COLO829 (cell line): ENCODE measurements around the gene KIF9.
"Not testable (repeated sequence)": the region's sequence is repeated elsewhere in the genome, so short reads cannot be mapped to it uniquely, and the experiment has no call there.

Experiments
- DNase-seq: peaks from one replicate; pipeline ENCODE4 v3.0.0; 2012; ENCODE audit warnings: low spot score

The KIF9 gene

DNA sequence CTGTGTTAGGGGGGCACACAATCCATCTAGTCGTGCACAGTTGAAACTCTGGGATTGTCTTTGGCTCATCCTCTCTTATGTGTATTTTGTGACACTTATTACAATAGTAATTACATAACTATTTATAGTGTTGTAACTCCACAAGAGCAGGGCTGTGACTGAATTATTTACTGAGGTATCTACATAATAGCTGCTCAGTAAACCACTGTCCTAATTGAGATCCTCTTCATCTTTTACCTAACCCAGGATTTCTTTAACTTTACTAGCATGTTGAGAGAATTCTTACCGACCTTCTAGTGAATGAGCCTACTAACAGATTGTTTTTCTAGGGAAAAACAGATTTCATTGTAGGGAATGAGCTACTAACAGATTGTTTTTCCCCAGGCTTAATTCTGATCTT, 11.2 kb upstream of the KIF9 start:
- no peak for DNase-seq

DNA sequence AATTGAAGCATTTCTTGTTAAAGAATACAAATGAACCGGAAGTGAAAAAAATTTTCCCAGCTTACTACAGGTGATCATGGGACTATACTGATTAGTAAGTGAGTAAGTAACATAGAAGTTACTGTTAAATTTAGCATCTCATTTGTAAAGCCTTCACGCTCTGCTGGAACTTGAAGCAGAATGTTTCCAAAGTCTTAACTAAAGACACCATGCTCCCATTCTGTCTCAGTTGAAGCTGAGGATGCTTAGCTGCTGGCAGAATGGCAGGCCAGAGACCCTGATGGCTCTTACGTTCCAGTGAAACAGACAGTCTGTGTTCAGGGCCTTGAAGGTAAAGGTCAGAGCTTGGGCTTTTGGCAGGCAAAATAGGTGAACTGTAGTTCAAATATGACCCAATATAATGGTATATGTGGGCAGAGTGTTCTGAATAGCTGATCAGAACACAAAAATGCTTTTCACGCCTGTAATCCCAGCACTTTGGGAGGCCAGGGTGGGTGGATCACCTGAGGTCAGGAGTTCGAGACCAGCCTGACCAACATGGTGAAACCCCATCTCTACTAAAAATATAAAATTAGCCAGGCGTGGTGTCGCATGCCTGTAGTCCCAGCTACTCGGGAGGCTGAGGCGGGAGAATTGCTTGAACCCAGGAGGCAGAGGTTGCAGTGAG, 9.3 kb upstream of the KIF9 start:
- DNase-seq: not testable (repeated sequence)

DNA sequence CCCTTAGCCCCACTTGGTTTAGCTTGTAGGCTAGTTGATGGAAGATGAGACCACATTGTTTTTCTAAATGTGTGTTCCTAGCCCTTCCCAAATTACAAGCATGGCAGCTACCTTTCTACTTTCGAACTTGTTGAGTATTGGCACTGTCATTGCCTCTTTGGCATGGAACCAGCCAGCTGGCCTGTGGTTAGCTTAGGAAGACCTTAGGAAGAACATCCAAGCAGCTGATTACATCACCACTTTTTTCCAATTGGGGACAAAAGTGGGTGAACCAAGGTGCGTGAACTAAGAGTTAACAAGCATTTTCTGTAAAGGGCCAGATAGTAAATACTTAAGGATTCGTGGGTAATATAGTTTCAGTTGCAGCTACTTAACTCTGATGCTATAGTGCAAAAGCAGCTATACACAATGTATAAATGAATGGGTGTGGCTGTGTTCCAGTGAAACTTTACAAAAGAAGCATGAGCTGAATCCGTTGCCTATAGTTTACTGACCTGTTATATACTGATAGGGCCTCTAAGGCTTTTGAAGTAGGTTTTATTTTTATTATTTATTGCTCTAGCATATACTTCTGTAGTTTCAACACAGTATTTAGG, 8.7 kb upstream of the KIF9 start:
- no peak for DNase-seq

DNA sequence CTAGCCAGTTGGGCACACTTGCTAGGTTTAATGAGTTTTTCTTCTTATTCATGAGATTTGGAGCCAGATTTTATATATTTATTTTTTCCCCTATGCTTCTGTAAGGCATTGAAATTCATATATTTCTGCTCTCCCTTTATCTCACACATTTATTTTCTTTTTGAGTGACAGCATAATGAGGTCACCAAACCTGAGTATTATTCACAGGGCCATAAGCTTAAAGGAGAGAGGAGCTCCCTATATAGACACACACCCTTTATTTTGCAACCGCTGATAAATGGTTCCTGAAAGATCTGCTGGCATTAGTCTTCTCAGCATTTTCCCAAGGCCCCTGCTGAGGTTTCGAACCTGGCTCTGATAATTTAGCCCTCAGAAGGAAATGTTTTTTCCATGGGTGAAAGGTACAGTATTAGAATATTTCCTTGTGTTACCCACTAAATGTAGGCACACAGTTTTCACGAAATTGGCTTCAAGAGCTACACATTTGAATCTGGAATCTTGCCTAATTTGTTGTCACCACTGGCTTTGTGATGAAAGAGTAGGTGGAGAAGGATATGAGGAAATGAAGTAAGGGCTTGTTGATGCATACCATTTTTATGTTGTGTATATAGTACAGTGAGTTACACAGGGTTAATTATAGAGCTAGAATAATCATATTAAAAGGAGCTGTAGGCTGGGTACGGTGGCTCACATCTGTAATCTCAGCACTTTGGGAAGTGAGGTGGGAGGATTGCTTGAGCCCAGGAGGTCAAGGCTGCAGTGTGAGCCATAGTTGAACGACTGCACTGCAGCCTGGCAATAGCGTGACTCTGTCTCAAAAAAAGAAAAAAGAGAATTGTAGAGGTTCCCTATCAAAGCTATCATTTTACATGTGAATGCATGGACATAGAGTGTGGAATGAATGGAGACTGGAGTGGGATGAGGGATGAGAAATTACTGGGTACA, 6.6 kb upstream of the KIF9 start:
- DNase-seq: no peak

DNA sequence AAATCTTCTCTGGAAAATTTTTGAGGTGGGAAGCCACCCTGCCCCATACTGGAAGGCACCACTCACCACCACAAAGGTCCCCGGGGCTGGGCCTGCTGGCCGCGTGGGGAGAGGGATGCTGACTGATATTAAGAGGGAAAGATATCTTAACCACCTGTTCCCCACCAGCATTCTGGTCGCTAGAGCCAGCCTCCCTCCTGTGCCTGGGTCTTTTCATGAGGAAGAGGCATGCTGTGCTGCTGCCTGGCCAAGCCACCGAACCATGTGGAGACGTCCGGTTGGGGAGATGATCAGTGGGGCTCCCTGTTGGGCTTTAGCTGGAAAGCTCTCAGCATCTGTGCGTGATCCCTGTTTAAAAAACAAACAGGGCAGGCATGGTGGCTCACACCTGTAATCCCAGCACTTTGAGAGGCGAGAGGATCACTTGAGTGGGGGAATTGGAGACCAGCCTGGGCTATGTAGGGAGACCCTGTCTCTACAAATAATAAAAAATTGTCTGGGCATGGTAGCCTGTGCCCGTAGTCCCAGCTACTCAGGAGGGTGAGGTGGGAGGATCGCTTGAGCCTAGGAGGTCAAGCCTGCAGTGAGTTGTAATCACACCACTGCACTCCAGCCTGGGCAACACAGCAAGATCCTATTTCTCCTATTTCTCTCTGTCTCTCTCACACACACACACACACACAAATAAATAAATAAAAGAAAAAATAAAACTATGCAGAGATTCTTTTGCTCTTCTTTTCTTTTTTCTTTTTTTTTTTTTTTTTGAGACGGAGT, 1.2 kb upstream of the KIF9 start:
- DNase-seq: no peak

DNA sequence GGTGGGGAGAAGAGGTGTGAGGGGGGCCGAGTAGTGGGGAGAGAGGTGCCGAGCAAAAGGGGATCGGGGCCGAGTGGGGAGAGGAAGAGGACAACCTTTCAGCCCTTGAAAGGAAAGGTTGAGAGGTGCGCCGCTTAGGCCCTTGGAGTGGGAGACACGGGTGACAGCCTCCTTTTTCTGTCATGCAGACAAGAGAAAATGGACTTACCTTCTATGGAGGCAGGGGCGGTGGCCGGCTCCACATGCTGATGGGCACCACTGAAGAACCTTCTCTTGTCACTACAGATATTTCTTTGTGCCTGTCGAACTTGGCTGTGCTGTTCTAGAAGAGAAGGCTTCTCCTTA, 566 bp upstream of the KIF9 start:
- no peak for DNase-seq

DNA sequence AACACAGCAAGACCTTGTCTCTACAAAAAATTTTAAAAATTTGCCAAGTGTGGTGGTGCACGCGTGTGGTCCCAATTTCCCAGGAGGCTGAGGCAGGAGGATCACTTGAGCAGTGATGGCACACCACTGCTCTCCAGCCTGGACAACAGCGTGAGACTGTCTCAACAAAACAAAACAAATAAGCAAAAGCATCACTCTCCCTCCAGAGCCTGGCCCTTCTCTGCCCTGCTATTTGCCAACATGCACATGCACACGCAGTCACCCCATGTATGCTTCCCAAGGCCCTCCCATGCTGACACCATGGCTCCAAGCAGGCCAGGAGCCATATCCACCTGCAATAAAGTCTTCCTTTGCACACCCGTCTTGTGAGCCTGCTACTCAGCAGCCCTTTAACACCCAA, 2.1 kb downstream of the KIF9 start:
- DNase-seq: no peak

DNA sequence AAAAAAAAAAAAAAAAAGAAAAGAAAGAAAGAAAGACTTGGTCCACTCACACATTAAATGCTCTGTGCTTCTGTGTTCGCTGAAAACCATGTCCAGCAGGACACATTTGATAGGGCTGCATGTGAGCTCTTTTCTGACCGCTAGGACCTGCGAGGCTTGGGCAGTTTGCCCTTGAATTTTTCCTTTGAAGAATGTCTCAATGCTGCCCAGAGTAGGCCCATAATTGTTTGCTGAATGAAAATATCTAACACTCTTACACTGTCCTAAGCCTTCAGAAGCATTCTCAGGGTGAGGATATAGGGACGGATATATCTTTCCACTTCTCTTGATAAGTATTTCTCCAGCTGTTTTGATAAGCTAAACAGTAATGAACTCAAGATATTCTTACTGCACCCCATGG, 6.0 kb downstream of the KIF9 start:
- no peak for DNase-seq

DNA sequence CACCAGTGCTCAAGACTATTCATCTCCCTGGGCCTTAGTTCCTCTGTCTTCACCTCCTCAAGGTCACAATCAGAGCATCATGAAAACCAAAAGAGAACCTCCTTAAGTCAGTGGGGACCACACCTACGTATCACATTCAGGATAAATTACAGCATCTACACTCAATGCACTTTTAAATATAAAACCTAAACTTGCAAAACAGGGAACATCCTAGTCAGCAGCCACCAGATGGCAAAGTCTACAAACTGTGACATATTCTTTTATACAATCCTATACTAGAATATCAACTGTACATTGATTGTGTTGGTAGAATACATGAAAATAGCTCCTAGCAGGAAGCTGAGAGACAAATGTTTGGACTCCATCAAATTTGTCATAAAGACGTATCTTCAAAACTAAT, 7.9 kb downstream of the KIF9 start:
- DNase-seq: no peak

DNA sequence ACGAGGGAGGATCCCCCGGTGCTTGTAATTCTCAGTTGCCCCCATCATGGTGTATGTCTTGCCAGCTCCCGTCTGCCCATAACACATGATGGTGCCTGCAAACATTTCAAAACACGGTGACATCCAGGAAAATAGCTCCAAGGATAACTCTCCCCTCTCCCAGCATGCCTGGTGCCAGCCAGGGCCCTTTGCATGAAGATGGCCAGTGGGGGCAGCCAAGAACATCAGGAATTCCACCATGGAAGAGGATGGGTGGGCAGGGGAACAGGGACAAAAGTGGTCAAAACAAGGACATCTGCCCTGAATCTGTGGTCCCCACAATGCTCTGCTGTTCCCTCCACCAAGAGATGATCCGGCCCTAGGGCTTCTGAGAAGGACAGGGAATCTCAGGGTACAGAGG, 9.0 kb downstream of the KIF9 start:
- DNase-seq: no peak

DNA sequence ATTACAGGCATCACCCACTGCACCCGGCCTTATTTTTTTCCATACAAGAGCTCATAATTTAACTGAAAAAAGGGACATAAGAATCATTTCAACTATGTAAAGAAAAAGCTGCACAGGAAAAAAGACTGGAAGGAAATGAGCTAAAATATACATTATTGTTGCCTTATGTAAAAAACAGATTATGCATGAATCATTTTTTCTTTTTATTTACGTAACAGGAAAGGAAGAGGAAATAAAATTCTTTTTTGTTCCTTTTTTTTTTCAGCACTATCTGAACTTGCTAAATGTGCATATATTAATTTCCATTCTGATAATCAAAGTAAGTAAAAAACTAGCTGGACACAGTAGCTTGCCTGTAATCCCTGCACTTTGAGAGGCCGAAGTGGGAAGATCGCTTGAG, 12.1 kb downstream of the KIF9 start:
- DNase-seq: no peak

DNA sequence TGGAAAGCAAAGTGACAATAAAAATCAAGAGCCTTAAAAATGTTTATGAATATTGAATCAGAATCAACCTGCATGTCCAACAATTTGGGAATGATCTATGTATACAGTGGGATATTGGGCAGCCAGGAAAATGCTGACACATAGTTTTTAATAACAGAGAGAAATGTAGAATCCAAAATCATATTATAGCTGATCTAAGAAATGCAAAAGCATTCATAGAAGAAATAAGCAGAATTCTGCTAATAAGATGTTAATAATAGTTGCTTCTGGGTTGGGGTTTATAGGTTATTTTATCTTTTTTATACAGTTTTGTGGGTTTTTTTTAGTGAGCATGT, 15.1 kb downstream of the KIF9 start:
- DNase-seq: no peak

DNA sequence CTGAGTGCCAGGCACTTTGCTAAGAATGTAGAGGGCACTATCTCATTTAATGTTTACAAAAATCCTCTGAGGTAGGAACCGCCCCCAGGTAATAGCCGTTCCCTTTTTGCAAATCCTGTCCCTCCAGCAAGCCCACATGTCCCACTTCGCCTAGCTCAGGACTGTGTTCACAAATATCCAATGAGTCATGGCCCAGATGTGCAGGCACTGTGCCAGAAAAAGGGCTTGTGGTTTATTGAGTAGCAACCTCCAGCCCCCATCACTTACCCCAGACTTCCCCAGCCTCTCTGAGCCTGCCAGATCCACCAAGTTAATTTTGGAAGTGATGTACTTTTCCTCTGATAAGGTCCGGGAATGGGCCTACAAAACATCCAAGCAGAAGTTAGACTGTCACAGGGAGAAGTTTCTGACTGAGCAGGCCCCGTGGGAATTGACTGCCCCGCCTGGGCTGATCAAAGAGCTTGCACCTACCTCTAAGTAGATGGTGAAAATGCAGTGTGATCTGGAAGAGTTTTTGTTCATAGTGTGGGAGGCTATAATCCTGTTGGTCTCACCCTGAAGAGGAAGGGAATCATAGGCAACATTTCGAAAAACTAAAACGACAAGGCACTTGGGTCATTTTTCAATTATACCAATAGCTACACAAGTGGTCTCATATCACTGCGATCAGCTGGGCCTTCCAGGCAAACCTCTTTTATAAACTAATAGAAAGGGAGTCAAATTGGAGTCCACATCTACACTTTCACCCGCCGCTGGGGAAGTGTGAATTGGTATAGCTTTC, 15.7 kb downstream of the KIF9 start:
- DNase-seq: peak; percentile 64

DNA sequence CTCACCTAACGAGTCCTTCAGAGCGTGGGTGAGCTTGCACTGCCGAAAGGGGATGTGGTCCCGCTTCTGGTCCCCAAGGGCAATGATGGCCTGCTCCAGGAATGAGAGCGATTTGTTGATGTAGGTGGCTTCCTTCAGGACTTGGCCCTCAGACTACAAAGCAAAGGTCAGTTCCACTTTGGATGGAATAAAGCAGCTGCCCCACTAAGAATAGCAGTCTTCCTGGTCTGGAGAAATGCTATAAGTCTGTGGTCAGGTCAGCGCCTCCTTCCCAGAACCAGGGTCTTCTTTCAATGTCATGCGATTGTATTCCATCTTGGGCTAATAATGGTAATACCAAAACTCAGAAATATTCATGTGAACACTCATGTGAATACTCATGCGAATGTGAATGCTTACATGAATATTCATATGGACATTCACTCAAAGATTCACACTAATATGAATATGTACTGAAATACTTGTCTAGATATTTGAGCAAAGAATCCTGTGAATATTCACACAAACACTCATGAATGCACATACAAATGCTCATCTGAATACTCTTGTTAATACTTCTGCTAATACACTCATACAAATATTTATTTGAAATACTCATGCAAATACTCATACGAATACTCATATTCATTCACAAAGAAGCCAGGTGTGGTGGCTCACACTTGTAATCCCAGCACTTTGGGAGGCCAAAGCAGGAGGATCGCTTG, 16.7 kb downstream of the KIF9 start:
- DNase-seq: no peak

DNA sequence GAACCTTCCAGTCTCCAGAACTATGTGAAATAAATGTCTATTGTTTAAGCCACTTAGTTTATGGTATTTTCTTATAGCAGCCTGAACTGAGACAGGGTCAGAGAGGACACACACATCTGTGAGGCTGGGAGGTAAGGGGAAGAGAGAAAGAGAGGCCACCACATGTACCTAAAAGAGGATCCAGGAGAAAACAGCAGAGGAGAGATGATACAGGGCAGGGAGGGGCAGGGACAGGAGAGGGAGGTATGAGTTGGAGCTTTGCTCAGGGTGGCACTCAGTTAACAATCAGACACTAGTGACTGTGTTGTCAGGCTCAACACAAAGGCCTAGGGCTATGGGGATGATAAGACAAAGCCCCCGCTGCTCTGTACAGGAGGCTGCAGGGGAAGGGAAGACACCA, 17.6 kb downstream of the KIF9 start:
- DNase-seq: no peak

DNA sequence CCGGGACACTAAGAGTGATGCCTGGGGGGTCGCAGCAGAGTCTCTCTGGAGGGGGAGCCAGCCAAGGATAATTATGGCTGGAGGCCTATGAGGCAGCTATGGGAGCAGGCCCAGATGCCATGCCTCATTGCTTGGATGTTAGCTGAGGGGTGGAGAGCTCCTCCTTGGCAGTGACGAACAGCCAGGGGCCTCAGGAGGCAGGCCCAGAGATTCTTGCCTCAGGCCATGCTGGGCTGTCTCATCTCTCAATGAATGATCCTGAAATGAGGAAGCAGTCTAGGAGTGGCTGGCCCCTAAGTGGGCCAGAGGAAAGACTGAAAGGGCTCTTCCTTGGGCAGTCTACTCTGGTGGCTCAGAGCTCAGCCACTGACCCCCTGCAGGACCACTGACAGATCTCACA, 21.3 kb downstream of the KIF9 start:
- DNase-seq: no peak

DNA sequence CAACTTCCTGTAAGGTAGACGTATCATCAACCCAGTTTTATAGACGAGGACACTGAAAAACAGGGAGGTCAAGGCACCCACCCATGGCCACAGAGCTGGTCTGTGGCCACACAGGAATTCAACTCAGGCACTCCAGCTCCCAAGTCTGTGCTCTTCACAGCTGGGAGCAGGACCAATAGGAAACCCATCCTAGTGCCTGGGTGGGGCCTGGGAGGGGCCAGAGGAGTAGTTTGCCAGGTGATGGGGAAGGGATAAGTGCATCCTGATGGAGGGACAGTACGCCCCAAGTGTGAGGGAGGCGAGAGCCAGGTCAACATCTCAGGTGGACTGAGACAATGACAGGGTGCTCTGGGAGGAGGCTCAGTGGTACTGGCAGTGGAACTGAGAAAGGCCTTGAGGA, 22.0 kb downstream of the KIF9 start:
- DNase-seq: no peak

DNA sequence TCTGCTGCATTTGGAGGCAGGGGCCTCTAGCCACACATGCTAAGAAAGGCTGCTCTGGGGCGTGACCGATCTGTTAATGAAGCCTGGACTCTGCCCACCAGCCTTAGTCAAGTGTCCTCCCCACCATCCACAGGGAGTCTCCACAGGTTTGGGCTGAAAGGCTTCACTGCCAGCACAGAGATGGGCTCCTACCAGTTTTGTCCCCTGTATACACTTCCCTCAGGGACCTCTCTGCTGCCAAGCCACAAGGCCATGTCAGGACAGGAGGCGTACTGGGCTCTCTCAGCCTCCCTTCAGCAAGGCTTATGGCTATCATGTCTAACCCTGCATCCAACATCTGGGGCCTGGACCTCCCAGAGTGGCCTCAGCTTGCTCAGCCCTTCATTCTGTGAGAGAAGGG, 23.5 kb downstream of the KIF9 start:
- DNase-seq: no peak

DNA sequence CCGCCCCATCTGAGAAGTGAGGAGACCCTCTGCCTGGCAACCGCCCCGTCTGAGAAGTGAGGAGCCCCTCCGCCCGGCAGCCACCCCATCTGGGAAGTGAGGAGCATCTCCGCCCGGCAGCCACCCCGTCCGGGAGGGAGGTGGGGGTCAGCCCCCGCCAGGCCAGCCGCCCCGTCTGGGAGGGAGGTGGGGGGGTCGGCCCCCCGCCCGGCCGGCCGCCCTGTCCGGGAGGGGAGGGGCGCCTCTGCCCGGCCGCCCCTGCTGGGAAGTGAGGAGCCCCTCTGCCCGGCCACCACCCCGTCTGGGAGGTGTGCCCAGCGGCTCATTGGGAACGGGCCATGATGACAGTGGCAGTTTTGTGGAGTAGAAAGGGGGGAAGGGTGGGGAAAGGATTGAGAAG, 26.3 kb downstream of the KIF9 start:
- not testable (repeated sequence) for DNase-seq

DNA sequence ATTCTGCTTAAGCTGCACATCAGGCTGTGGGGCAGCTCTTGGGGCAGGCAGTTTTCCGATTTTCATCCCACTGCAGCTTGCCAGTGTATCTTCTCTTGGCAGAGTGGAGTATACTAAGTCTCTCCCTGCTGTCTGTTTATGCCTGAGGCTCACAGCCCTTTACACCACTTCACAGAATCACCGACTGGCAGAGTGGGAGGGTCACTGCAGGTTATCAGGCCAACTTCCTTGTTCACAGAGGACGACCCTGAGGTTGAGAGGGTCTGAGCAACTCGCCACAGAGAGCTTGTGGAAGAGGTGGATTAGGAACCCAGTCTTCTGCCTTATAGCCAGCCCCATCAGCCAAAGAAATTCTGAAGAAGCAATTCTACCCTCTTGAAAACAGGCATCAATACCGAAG, 30.9 kb downstream of the KIF9 start:
- no peak for DNase-seq

DNA sequence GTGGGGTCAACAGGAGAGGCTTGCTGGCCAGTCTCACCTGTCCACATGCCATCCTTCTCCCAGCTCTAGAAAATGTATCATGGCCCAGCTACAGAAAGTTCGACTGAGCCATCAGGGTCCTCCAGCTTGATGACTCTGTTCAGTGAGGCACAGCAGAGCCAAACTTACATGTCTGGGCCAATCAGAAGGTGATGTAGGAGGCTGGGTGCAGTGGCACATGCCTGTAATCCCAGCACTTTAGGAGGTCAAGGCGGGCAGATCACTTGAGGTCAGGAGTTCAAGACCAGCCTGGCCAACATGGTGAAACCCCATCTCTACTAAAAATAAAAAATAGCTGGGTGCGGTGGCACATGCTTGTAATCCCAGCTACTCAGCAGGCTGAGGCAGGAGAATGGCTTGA, 31.5 kb downstream of the KIF9 start:
- DNase-seq: not testable (repeated sequence)
